ENCODE data around the gene POLD2.

- TF ChIP-seq, protein P1, sequence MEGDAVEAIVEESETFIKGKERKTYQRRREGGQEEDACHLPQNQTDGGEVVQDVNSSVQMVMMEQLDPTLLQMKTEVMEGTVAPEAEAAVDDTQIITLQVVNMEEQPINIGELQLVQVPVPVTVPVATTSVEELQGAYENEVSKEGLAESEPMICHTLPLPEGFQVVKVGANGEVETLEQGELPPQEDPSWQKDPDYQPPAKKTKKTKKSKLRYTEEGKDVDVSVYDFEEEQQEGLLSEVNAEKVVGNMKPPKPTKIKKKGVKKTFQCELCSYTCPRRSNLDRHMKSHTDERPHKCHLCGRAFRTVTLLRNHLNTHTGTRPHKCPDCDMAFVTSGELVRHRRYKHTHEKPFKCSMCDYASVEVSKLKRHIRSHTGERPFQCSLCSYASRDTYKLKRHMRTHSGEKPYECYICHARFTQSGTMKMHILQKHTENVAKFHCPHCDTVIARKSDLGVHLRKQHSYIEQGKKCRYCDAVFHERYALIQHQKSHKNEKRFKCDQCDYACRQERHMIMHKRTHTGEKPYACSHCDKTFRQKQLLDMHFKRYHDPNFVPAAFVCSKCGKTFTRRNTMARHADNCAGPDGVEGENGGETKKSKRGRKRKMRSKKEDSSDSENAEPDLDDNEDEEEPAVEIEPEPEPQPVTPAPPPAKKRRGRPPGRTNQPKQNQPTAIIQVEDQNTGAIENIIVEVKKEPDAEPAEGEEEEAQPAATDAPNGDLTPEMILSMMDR (IDR thresholded peaks at IDR 0.05): no peak
- TF ChIP-seq POLR2A (IDR thresholded peaks at IDR 0.05) (no peak), EP300 (IDR thresholded peaks at IDR 0.05) (no peak)
These were observed 22.2 kb upstream of the POLD2 start for GRCh38 chr7:44145479-44145968.
